ENCODE results near the gene TRABD2A. TPM values are rescaled to one million over a fixed set of nuclear protein-coding genes. Genes with fewer than 3 reads are reported as not detected.

Gene TRABD2A
- total RNA-seq, 3 donors from 2014 or later, result 2.2 to 7.4 (median 5.6) TPM

GRCh38 chr2:84865181-84865783 is 15.6 kb downstream of the TRABD2A start:
- peaks cover 0 to 5% of the 10 kb centered on the region in 2 donors for H3K4me1 ChIP-seq
- intact Hi-C loops (cut with DNase I; ENCODE audit: low total_unique reads), result no loop called here
- no peak for TF ChIP-seq POLR2AphosphoS5 (IDR thresholded peaks at IDR 0.05)
- no peak for TF ChIP-seq CTCF (IDR thresholded peaks at IDR 0.05)
- no peak for TF ChIP-seq POLR2A (IDR thresholded peaks at IDR 0.05)
- H3K4me3 ChIP-seq, result no peak overlapping the region
- H3K9me3 ChIP-seq, result no peaks in the 10 kb centered on the region
- no peak for DNase-seq (ENCODE audit: low spot score in 2 of 2)
- peaks cover 0 to 2% of the 10 kb centered on the region in 2 donors for H3K27me3 ChIP-seq
- H3K27ac ChIP-seq, result no peak overlapping the region
- H3K36me3 ChIP-seq, result no peaks in the 10 kb centered on the region

- intact Hi-C loops (cut with DNase I; ENCODE audit: low total_unique reads), result no loop called here
- no peaks in the 10 kb centered on the region for H3K36me3 ChIP-seq
- H3K27me3 ChIP-seq, result peaks cover 0 to 2% of the 10 kb centered on the region in 2 donors
- no peaks in the 10 kb centered on the region for H3K9me3 ChIP-seq
- H3K4me3 ChIP-seq, result no peak overlapping the region
- H3K27ac ChIP-seq, result no peak overlapping the region
- DNase-seq (ENCODE audit: low spot score in 2 of 2), result no peak
- TF ChIP-seq POLR2A (IDR thresholded peaks at IDR 0.05), result no peak
- TF ChIP-seq POLR2AphosphoS5 (IDR thresholded peaks at IDR 0.05), result no peak
- no peak for TF ChIP-seq CTCF (IDR thresholded peaks at IDR 0.05)
- peaks cover 0 to 5% of the 10 kb centered on the region in 2 donors for H3K4me1 ChIP-seq
These were observed 18.9 kb downstream of the TRABD2A start for GRCh38 chr2:84862006-84862405.

GRCh38 chr2:84861539-84861938 is 19.3 kb downstream of the TRABD2A start:
- Histone ChIP-seq H3K27ac (no peak overlapping the region), H3K27me3 (peaks cover 0 to 2% of the 10 kb centered on the region in 2 donors), H3K4me1 (peaks cover 0 to 5% of the 10 kb centered on the region in 2 donors), H3K9me3 (no peaks in the 10 kb centered on the region), H3K36me3 (no peaks in the 10 kb centered on the region), H3K4me3 (no peak overlapping the region)
- no peak for DNase-seq (ENCODE audit: low spot score in 2 of 2)
- intact Hi-C loops (cut with DNase I; ENCODE audit: low total_unique reads), result no loop called here
- TF ChIP-seq POLR2AphosphoS5 (IDR thresholded peaks at IDR 0.05) (no peak), CTCF (IDR thresholded peaks at IDR 0.05) (no peak), POLR2A (IDR thresholded peaks at IDR 0.05) (no peak)

GRCh38 chr2:84858937-84859336 is 21.9 kb downstream of the TRABD2A start:
- no peak for DNase-seq (ENCODE audit: low spot score in 2 of 2)
- Histone ChIP-seq H3K27me3 (no peaks in the 10 kb centered on the region), H3K36me3 (no peaks in the 10 kb centered on the region), H3K4me1 (no peaks in the 10 kb centered on the region), H3K27ac (no peak overlapping the region), H3K4me3 (no peak overlapping the region), H3K9me3 (no peaks in the 10 kb centered on the region)
- intact Hi-C loops (cut with DNase I; ENCODE audit: low total_unique reads), result no loop called here
- TF ChIP-seq POLR2A (IDR thresholded peaks at IDR 0.05) (no peak), CTCF (IDR thresholded peaks at IDR 0.05) (no peak), POLR2AphosphoS5 (IDR thresholded peaks at IDR 0.05) (no peak)

- Histone ChIP-seq H3K9me3 (no peaks in the 10 kb centered on the region), H3K27me3 (no peaks in the 10 kb centered on the region), H3K27ac (no peak overlapping the region), H3K4me1 (no peaks in the 10 kb centered on the region), H3K4me3 (no peak overlapping the region), H3K36me3 (no peaks in the 10 kb centered on the region)
- intact Hi-C loops (cut with DNase I; ENCODE audit: low total_unique reads), result no loop called here
- TF ChIP-seq POLR2A (IDR thresholded peaks at IDR 0.05) (no peak), CTCF (IDR thresholded peaks at IDR 0.05) (no peak), POLR2AphosphoS5 (IDR thresholded peaks at IDR 0.05) (no peak)
- no peak for DNase-seq (ENCODE audit: low spot score in 2 of 2)
These were observed 22.8 kb downstream of the TRABD2A start for GRCh38 chr2:84858123-84858522.

All from breast epithelium (tissue), 4 donors.